Endothelial cell (in vitro differentiated cells): Measurements from ENCODE around the gene YPEL3. TPM values are rescaled to one million over a fixed set of nuclear protein-coding genes. Genes with fewer than 3 reads are reported as not detected.
A peak's percentile ranks its signal among the peaks of the same experiment; 100 is the strongest.

ENCODE experiments used
- DNase-seq: peaks from one replicate; pipeline ENCODE4 v3.0.0; 2021; ENCODE audit warnings: low spot score
- H3K27ac Mint-ChIP-seq: one replicate; pipeline ENCODE4 v1.8.0; 2021; ENCODE audit warnings: mixed read lengths, inconsistent platforms; ENCODE audit not compliant: unreplicated experiment
- H3K27me3 Mint-ChIP-seq: one replicate; pipeline ENCODE4 v1.8.0; 2021; ENCODE audit warnings: mild to moderate bottlenecking, moderate library complexity, mixed read lengths, inconsistent platforms; ENCODE audit not compliant: unreplicated experiment
- H3K36me3 Mint-ChIP-seq: one replicate; pipeline ENCODE4 v1.8.0; 2021; ENCODE audit warnings: mild to moderate bottlenecking, low read depth, mixed read lengths, inconsistent platforms; ENCODE audit not compliant: unreplicated experiment
- H3K4me1 Mint-ChIP-seq: one replicate; pipeline ENCODE4 v1.8.0; 2021; ENCODE audit warnings: mild to moderate bottlenecking, mixed read lengths, inconsistent platforms; ENCODE audit not compliant: unreplicated experiment
- H3K4me3 Mint-ChIP-seq: one replicate; pipeline ENCODE4 v1.8.0; 2021; ENCODE audit warnings: mild to moderate bottlenecking, mixed read lengths, inconsistent platforms; ENCODE audit not compliant: unreplicated experiment
- H3K9me3 Mint-ChIP-seq: one replicate; pipeline ENCODE4 v1.8.0; 2021; ENCODE audit warnings: mixed read lengths, inconsistent platforms; ENCODE audit not compliant: unreplicated experiment
- CTCF ChIP-seq: fragments of 200-600 bp; sonication (generic); IDR thresholded peaks from one replicate; pipeline ENCODE4 v1.5.0; 2021; ENCODE audit warnings: antibody characterized with exemption; ENCODE audit not compliant: unreplicated experiment
- total RNA-seq: library from RNA; stranded (reverse); fragmentation: NEBNext Ultra II Directional; extraction: Animal tissue kit (Norgen Biotek cat#: 25700); gene quantifications from one replicate; pipeline ENCODE4 v1.2.1, GENCODE V29; 2021; ENCODE audit not compliant: unreplicated experiment

Gene YPEL3
- total RNA-seq, 1 donor from 2014 or later = 45.9 TPM

DNA sequence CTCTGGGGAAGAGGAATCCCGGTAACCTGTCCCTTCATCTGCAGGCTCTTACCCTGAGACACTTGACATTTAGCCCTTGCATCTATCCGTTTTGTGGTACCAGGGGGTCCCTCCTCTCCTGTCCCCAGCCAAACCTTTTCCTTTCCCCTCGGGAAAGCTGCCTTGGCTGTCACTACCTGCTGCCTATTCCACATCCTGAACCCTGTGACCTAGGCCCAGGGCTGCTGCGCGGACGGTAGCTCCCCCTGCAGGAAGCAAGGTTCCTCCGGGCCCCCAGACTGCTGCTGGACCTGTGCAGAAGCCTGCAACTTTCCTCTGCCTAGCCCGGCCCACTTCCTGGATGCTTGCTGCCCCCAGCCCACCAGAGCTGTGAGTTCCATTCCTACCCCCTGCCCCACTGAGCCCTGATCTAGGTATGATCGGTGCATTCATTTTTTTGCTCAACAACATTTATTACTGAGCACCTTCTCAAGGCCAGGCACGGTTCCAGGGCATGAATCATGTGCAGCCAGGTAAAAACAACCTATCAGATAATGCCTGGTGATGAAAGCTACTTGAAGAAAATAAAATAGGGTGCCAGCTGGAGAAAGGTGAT is 41.0 kb downstream of the YPEL3 start:
- Mint-ChIP-seq H3K27me3 (peaks cover 3% of the 10 kb centered on the region), H3K36me3 (peaks cover 4% of the 10 kb centered on the region), H3K27ac (no peak overlapping the region), H3K9me3 (no peaks in the 10 kb centered on the region), H3K4me1 (peaks cover 21% of the 10 kb centered on the region), H3K4me3 (peak overlapping the region; percentile 51)
- peak; percentile 62 for TF ChIP-seq CTCF
- peak; percentile 76 for DNase-seq

GRCh38 chr16:30054451-30054850 is 41.6 kb downstream of the YPEL3 start:
- Mint-ChIP-seq H3K27ac (no peak overlapping the region), H3K36me3 (peaks cover 4% of the 10 kb centered on the region), H3K4me3 (peak overlapping the region; percentile 87), H3K4me1 (peaks cover 21% of the 10 kb centered on the region), H3K9me3 (no peaks in the 10 kb centered on the region), H3K27me3 (peaks cover 4% of the 10 kb centered on the region)
- TF ChIP-seq CTCF = no peak
- DNase-seq = no peak

DNA sequence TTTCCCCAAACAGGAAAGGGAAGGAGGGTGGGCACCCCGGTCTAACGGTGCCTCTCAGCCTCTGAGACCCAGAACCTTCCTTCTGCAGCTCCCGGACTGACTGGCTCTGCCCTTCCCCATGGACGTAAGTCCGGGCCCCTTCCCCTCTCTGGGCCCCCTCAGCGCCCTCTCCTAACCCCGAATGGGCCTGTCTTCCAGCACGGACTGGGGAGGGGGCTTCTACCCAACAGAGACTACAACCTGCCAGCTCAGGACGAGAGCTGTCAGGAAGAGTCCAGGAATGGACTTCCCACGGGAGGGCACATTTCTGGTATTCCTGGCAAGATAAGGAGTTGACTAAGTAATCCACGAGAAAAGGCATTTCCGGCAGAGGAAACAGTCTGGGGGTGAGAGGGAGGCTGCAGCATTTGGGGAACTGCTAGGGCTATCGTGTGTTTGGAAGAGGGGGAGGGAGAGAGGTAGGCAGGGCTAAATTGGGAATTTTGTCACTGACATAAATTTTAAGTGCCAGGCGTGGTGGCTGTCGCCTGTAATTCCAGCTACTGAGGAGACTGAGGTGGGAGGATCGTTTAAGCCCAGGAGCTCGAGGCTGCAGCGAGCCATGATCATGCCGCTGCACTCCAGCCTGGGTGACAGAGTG is 42.5 kb downstream of the YPEL3 start:
- Mint-ChIP-seq H3K27ac (peak overlapping the region; percentile 78), H3K27me3 (peaks cover 5% of the 10 kb centered on the region), H3K4me1 (peaks cover 21% of the 10 kb centered on the region), H3K36me3 (peaks cover 4% of the 10 kb centered on the region), H3K9me3 (no peaks in the 10 kb centered on the region), H3K4me3 (peak overlapping the region; percentile 90)
- no peak for DNase-seq
- no peak for TF ChIP-seq CTCF

GRCh38 chr16:30052671-30053372 is 43.2 kb downstream of the YPEL3 start:
- Mint-ChIP-seq H3K4me1 (peaks cover 21% of the 10 kb centered on the region), H3K27me3 (peaks cover 5% of the 10 kb centered on the region), H3K27ac (no peak overlapping the region), H3K4me3 (peak overlapping the region; percentile 90), H3K36me3 (peaks cover 4% of the 10 kb centered on the region), H3K9me3 (no peaks in the 10 kb centered on the region)
- peak; percentile 94 for DNase-seq
- no peak for TF ChIP-seq CTCF

GRCh38 chr16:30051518-30051917 is 44.5 kb downstream of the YPEL3 start:
- H3K27me3 Mint-ChIP-seq = peaks cover 12% of the 10 kb centered on the region
- TF ChIP-seq CTCF = no peak
- H3K9me3 Mint-ChIP-seq = no peaks in the 10 kb centered on the region
- peaks cover 4% of the 10 kb centered on the region for H3K36me3 Mint-ChIP-seq
- H3K4me1 Mint-ChIP-seq = peaks cover 21% of the 10 kb centered on the region
- DNase-seq = no peak
- peak overlapping the region; percentile 54 for H3K27ac Mint-ChIP-seq
- H3K4me3 Mint-ChIP-seq = peak overlapping the region; percentile 72
